Neural cell (in vitro differentiated cells): Measurements from ENCODE around the gene CPD. TPM values are rescaled to one million over a fixed set of nuclear protein-coding genes. Genes with fewer than 3 reads are reported as not detected.

Experiments used
- H2AFZ ChIP-seq: fragments of 200-600, 300-800 bp; sonication (generic), shearing (Covaris generic); 2 replicates; pipeline ENCODE4 v1.6.0; 2014; ENCODE audit warnings: low read depth, mild to moderate bottlenecking, antibody characterized with exemption, low read length, moderate library complexity
- H3F3A ChIP-seq: fragments of 200-600 bp; shearing (Covaris generic); 2 replicates; pipeline ENCODE4 v1.6.1; 2016; ENCODE audit warnings: mild to moderate bottlenecking, moderate library complexity, mixed read lengths, antibody characterized with exemption, low read length; ENCODE audit not compliant: insufficient read depth, poor library complexity, severe bottlenecking
- H3K27ac ChIP-seq: fragments of 200-600, 300-800 bp; sonication (generic), shearing (Covaris generic); 2 replicates; pipeline ENCODE4 v1.5.1; 2014; ENCODE audit warnings: mild to moderate bottlenecking, low read length, moderate library complexity
- H3K27me3 ChIP-seq: fragments of 300-800, 200-600 bp; sonication (generic), shearing (Covaris generic); 2 replicates; pipeline ENCODE4 v1.6.0; 2014; ENCODE audit warnings: mild to moderate bottlenecking, low read depth, low read length, moderate library complexity; ENCODE audit not compliant: insufficient read depth
- H3K36me3 ChIP-seq: fragments of 300-800, 200-600 bp; sonication (generic), shearing (Covaris generic); 2 replicates; pipeline ENCODE4 v1.5.1; 2014; ENCODE audit warnings: mild to moderate bottlenecking, antibody characterized with exemption, low read length, moderate library complexity; ENCODE audit not compliant: insufficient read depth
- H3K4me2 ChIP-seq: fragments of 300-800, 200-600 bp; sonication (generic), shearing (Covaris generic); 2 replicates; pipeline ENCODE4 v1.6.0; 2014; ENCODE audit warnings: mild to moderate bottlenecking, low read length
- H3K4me3 ChIP-seq: fragments of 300-800, 200-600 bp; sonication (generic), shearing (Covaris generic); 2 replicates; pipeline ENCODE4 v1.5.1; 2014; ENCODE audit warnings: mild to moderate bottlenecking, low read length, moderate library complexity
- H3K79me2 ChIP-seq: fragments of 200-600 bp; shearing (Covaris generic); replicated peaks from 2 replicates; pipeline ENCODE4 v1.6.0; 2014; ENCODE audit warnings: mild to moderate bottlenecking, low read length, moderate library complexity; ENCODE audit not compliant: insufficient read depth
- H3K9ac ChIP-seq: fragments of 300-800, 200-600 bp; sonication (generic), shearing (Covaris generic); 2 replicates; pipeline ENCODE4 v1.6.1; 2016; ENCODE audit warnings: mild to moderate bottlenecking, low read length, mixed read lengths
- H3K9me2 ChIP-seq: fragments of 200-600 bp; shearing (Covaris generic); 2 replicates; pipeline ENCODE4 v1.6.1; 2016; ENCODE audit warnings: mild to moderate bottlenecking, low read length, mixed read lengths; ENCODE audit not compliant: insufficient read depth
- H3K9me3 ChIP-seq: fragments of 200-600, 300-800 bp; sonication (generic), shearing (Covaris generic); 2 replicates; pipeline ENCODE4 v1.6.1; 2016; ENCODE audit warnings: mild to moderate bottlenecking, mixed run types, low read length, moderate library complexity, mixed read lengths
- H4K20me1 ChIP-seq: fragments of 200-600 bp; shearing (Covaris generic); 2 replicates; pipeline ENCODE4 v1.6.1; 2016; ENCODE audit warnings: mild to moderate bottlenecking, mixed run types; ENCODE audit not compliant: insufficient read depth
- EP300 ChIP-seq: fragments of 450-650 bp; conservative IDR thresholded peaks from 2 replicates; pipeline ENCODE4 v1.6.1; 2014; ENCODE audit warnings: antibody characterized with exemption, mild to moderate bottlenecking, moderate library complexity; ENCODE audit not compliant: poor library complexity, severe bottlenecking
- EZH2 ChIP-seq: fragments of 200-600, 300-800 bp; shearing (Covaris generic), sonication (generic); IDR thresholded peaks from 2 replicates; pipeline ENCODE4 v1.6.1; 2014; ENCODE audit warnings: antibody characterized with exemption, low read length, borderline replicate concordance, mild to moderate bottlenecking; ENCODE audit not compliant: insufficient read depth, poor library complexity, severe bottlenecking
- MXI1 ChIP-seq: fragments of 450-650 bp; conservative IDR thresholded peaks from 2 replicates; pipeline ENCODE4 v1.6.1; 2014; ENCODE audit warnings: antibody characterized with exemption, mild to moderate bottlenecking; ENCODE audit not compliant: poor library complexity, severe bottlenecking
- POLR2AphosphoS5 ChIP-seq: IDR thresholded peaks from 2 replicates; pipeline ENCODE4 v1.6.1; 2012
- RAD21 ChIP-seq: fragments of 450-650 bp; conservative IDR thresholded peaks from 2 replicates; pipeline ENCODE4 v1.6.1; 2014; ENCODE audit warnings: antibody characterized with exemption, mild to moderate bottlenecking, moderate library complexity
- REST ChIP-seq: IDR thresholded peaks from 2 replicates; pipeline ENCODE4 v1.6.1; 2012; ENCODE audit warnings: borderline replicate concordance
- SMC3 ChIP-seq: fragments of 450-650 bp; conservative IDR thresholded peaks from 2 replicates; pipeline ENCODE4 v1.6.1; 2014; ENCODE audit warnings: antibody characterized with exemption, mild to moderate bottlenecking, moderate library complexity; ENCODE audit not compliant: poor library complexity
- TAF1 ChIP-seq: IDR thresholded peaks from 2 replicates; pipeline ENCODE4 v1.6.1; 2012; ENCODE audit warnings: low read depth
- polyA plus RNA-seq: library from polyadenylated mRNA; depleted of rRNA; stranded (reverse); fragments of >200 nt; gene quantifications from 2 replicates; pipeline ENCODE4 v1.2.3, GENCODE V29; 2014
- TF ChIP-seq, protein P1 (sequence below): fragments of 450-650 bp; IDR thresholded peaks from 2 replicates; pipeline ENCODE4 v1.5.1; 2014; ENCODE audit warnings: antibody characterized with exemption, mild to moderate bottlenecking, moderate library complexity; ENCODE audit not compliant: poor library complexity, severe bottlenecking

The CPD gene
- polyA plus RNA-seq, 1 donor from 2014 or later = 14.1 TPM

DNA sequence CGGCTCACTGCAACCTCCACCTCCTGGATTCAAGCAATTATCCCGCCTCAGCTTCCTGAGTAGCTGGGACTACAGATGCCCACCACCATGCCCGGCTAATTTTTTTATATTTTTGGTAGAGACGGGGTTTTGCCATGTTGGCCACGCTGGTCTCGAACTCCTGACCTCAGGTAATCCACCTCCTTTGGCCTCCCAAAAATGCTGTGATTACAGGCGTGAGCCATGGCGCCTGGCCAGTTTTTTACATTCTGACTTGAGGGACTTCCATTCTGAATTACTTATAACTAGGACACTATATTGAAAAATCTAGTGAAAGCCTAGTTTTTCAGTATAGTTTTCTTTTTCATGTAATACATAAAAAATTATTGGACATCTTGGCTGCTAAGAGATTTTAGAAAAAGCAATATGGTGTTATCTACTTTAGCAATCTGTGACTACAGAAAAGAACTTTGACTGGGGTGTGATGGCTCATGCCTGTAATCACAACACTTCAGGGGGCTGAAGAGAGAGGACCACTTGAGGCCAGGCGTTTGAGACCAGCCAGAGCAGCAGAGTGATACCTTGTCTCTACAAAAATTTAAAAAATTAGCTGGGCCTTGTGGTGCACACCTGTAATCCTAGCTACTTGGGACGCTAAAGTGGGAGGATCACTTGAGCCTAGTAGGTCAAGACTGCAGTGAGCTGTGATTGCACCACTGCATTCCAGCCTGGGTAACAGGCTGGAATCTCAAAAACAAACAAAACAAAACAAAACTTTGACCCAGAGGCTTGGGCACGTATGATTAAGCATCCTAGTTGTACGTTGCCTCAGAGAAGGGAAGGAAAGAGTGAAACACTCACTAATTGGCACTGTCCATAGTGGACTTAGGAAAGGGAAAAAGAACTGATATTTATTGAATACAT is 71.6 kb downstream of the CPD start:
- Histone ChIP-seq H3K9ac (no peak overlapping the region), H3K4me3 (no peak overlapping the region), H3K9me2 (no peaks in the 10 kb centered on the region), H3K27ac (no peak overlapping the region), H3K27me3 (no peaks in the 10 kb centered on the region), H4K20me1 (no peaks in the 10 kb centered on the region), H3K4me2 (no peak overlapping the region), H3F3A (no peaks in the 10 kb centered on the region), H3K9me3 (no peaks in the 10 kb centered on the region), H3K79me2 (no peaks in the 10 kb centered on the region), H3K36me3 (no peaks in the 10 kb centered on the region), H2AFZ (no peak overlapping the region)
- no peak for TF ChIP-seq TAF1
- TF ChIP-seq REST = no peak
- no peak for TF ChIP-seq POLR2AphosphoS5
- no peak for TF ChIP-seq MXI1
- TF ChIP-seq EP300 = no peak
- TF ChIP-seq, protein P1, sequence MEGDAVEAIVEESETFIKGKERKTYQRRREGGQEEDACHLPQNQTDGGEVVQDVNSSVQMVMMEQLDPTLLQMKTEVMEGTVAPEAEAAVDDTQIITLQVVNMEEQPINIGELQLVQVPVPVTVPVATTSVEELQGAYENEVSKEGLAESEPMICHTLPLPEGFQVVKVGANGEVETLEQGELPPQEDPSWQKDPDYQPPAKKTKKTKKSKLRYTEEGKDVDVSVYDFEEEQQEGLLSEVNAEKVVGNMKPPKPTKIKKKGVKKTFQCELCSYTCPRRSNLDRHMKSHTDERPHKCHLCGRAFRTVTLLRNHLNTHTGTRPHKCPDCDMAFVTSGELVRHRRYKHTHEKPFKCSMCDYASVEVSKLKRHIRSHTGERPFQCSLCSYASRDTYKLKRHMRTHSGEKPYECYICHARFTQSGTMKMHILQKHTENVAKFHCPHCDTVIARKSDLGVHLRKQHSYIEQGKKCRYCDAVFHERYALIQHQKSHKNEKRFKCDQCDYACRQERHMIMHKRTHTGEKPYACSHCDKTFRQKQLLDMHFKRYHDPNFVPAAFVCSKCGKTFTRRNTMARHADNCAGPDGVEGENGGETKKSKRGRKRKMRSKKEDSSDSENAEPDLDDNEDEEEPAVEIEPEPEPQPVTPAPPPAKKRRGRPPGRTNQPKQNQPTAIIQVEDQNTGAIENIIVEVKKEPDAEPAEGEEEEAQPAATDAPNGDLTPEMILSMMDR = no peak
- TF ChIP-seq SMC3 = no peak
- TF ChIP-seq RAD21 = no peak
- TF ChIP-seq EZH2 = no peak

- Histone ChIP-seq H3K9ac (no peak overlapping the region), H3K79me2 (no peaks in the 10 kb centered on the region), H3K9me3 (no peaks in the 10 kb centered on the region), H2AFZ (no peak overlapping the region), H4K20me1 (no peaks in the 10 kb centered on the region), H3K9me2 (no peaks in the 10 kb centered on the region), H3K4me3 (no peak overlapping the region), H3F3A (no peaks in the 10 kb centered on the region), H3K27me3 (no peaks in the 10 kb centered on the region), H3K36me3 (peaks cover 6% of the 10 kb centered on the region), H3K27ac (no peak overlapping the region), H3K4me2 (no peak overlapping the region)
- TF ChIP-seq, protein P1 = no peak
- no peak for TF ChIP-seq EP300
- TF ChIP-seq REST = no peak
- TF ChIP-seq EZH2 = no peak
- TF ChIP-seq MXI1 = no peak
- TF ChIP-seq POLR2AphosphoS5 = no peak
- no peak for TF ChIP-seq SMC3
- TF ChIP-seq RAD21 = no peak
- TF ChIP-seq TAF1 = no peak
Measured at GRCh38 chr17:30454635-30455034, 75.9 kb downstream of the CPD start.
